NCI-H2081 (cell line): Measurements from ENCODE around the gene NMD3.
"Not testable (repeated sequence)": the region's sequence is repeated elsewhere in the genome, so short reads cannot be mapped to it uniquely, and the experiment has no call there.

Experiments
- DNase-seq, 2 experiments: peaks; one replicate each; lab custom pipeline; 2025; lab: John Stamatoyannopoulos, UW

The NMD3 gene

DNA sequence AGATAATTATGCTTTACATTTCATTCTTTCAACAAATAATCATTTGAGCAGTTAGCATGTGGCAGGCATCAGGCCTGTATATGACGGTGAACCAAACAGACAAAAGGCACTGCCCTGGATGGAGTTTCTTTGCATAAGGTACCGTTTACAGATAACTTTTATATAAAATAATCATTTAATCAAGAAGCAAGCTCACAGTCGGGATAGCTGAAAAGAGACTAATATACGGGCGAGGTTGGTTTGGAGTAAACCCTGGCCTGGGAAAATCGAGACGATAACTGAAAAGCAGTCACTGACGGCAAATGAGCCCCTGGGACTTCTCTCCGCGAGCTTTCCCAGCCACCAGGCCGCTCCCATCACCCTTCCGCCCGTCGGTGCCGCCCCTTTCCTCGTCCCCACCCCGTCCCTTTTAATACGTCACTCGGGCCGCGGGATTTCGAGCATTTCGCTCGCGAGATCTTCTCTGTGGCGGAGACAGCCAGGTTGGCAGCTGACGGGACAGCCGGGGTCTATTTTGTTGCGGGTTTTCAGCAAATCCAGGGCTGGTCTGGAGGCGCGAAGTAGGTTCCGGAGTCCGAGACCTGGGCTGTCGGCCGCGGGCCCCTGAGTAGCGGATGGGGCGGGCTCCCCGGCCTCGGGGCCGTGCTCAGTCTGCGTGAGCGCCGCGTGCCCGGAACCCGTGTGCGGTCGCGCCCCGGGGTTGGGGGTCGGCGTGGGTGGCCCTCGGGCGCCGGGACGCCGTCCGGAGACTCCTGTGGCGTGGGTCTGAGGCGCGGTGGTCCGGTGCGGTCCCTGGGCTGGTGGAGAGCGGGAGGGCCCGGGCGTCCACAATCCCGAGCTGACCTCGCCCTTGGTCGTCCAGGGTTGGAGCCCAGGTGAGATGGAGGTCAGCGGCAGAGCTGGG lies at the start of gene NMD3:
Gene NMD3 (plus strand): TSS at position 462 of the 904 bp plus-strand sequence. CDS start 703 bp downstream, outside the sequence.
- DNase-seq, result peak; percentile 98

DNA sequence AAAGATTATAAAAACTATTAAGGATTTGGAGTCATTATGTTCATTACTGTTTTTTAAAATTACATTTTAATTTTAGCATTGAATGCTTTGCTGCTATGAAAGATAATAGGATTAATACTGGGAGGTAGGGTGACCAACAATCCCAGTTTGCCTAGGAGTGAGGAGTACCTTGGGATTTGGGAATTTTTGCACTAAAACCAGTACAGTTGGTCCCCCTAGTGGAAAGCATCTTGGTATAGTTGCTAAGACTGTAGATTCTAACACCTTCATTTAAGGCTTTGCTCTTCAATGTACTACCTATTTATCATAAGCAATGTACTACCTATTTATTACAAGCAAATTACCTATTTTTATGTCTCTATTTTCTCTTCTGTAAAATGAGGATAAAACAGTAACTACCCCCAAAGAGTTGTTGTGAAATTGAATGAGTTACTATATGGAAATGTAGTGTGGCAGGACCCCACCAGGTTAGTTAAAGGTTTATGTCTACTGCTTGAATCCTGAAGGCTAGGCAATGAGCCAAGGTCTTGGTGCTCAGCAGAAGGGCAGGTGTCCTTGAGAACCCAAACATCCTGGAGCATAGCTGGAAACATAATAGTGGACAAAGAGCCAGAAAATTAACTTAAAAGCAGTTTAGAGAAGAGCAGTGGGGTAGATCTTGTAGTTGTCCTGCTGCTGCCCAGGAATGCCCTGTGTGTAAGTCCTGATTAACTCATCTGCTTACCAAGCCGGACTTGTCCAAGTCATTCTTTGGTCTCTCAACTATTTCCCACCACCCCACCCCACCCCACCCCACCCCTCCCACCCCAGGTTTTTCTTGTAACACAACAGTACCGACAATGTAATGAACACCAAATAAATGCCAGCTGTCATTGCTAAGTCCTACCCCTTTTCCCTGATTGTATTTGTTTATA lies 49.2 kb upstream of the NMD3 start:
- peak in 1 of 2 experiments; percentile 41 for DNase-seq

DNA sequence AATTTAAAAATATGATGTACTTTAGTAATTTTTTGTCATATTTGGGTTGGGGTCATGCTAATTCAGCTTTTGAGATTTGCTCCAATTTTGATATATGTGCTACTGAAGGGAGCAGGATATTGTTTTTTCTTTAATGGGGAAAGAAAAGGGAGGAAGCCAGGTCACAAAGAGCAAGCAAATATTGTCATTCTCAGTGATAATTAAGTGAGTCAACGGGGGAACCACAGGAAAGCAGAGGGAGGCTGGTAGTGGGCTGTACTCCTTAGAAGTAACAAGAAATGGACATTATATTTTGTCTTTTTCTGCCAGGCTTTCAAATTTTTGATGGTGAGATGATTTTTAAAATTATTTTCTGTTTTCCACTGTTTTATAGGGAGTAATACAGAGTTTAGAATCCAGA lies 45.6 kb upstream of the NMD3 start:
- peak; percentile 18 to 66 for DNase-seq

DNA sequence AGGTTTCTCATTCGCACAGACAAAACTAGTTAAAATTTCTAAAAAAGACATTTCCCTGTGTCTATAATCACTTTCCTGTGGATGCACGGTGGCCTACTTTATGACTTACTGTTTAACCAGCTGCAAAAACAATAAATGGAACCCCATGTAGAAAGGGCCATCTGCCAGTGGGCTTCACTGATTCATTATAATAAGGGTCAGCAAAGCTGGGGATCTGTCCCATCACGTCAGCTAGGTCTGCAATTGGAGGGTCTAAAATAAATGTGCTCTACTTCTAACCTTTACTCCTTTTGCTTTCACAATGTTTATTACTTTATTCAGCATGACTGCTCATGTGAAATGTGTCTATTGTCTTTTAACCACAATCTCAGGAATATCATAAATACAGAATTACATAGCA lies 43.1 kb upstream of the NMD3 start:
- peak; percentile 85 to 97 for DNase-seq

DNA sequence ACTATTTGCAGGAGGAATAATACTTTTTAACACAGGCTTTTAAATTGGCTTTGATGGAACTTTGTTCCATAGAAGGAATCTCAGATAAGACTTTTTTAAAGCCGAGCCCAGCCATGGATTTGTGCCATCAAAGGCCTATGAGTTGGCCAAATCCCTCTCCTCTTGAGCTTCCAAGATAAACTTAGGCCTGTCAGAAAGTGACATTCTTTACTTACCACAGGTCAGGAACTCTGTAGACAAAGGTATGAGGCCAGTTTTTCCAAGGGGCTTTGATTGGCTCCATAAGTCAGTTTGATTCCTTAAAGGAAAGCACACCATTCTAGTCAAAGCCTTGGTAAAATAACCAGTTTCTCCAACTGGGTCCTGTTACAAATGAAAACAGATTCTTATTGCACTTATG lies 39.7 kb upstream of the NMD3 start:
- not testable (repeated sequence) for DNase-seq

DNA sequence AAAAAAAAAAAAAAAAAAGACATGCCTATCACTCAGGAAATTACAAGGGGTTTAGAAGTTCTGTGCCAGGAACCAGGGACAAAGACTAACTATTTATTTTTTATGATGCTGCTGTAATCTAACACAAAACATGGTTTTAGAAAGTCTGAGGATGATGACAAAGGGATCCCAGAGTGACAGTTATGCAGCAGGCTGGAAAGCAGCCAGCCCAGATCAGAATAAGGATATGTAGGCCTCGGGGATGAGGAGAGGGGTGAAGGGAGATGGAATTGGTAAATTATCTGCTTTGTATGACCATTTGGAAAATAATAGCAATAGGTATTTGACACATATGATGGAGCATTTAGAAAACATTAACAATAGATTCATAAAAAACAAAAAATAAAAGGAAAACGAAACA lies 34.1 kb upstream of the NMD3 start:
- DNase-seq, result no peak

DNA sequence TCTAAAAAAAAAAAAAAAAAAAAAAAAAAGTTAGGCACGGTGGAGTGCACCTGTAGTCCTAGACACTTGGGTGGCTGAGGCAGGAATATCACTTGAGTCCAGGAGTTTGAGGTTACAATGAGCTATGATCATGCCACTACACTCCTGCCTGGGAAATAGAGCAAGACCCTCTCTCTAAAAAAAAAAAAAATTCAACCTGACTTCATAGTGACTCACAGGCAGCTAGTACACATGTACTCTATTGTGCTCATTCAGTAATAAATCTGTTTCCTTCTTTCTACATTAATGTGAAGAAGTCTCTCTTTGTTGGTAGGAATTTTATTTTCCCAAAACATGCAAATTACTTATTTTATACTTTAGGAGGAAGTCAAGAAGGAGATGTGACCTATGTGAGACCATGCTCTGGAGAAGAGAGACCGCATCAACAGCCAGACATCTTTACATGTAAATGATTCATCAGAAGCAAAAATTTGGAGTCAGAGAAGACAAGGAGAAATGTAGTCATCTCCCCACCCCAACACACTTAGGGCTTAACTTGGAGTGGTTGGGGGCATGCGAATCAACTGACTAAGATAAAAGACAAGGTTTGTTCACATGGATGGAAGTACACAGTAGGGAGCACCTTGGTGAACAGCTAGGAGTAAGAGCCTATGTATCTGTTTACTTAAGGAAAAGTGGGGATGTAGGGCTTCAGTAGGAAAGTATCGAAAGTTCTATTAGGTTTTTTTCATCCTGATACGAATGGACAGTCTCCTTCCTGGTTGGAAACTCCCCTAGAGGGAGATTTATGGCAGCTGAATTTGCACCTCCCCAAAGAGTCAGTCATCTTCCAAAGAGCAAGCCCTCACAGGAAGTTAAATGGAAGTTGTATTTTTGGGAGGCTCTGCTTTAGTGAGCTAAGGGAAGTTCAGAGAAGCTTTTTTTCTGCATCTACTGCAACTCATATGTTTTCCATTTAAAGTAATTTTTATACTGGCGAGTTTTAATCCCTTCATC lies 23.0 kb upstream of the NMD3 start:
- no peak for DNase-seq

DNA sequence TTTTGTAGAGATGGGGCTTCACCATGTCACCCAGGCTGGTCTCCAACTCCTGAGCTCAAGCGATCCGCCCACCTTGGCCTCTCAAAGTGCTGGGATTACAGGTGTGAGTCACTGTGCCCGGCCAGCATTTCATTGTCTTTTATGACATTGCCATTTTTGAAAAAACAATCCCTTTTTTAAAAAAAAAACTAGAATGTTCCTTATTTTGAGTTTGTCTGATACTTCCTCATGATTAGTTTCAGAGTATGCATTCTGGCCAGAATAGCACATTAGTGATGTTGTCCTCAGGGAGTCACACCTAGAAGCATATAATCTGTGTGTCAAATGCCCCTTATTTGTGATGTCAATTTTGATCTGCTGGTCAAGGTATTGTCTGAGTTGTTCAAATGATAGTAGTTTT lies 21.2 kb upstream of the NMD3 start:
- no peak for DNase-seq

DNA sequence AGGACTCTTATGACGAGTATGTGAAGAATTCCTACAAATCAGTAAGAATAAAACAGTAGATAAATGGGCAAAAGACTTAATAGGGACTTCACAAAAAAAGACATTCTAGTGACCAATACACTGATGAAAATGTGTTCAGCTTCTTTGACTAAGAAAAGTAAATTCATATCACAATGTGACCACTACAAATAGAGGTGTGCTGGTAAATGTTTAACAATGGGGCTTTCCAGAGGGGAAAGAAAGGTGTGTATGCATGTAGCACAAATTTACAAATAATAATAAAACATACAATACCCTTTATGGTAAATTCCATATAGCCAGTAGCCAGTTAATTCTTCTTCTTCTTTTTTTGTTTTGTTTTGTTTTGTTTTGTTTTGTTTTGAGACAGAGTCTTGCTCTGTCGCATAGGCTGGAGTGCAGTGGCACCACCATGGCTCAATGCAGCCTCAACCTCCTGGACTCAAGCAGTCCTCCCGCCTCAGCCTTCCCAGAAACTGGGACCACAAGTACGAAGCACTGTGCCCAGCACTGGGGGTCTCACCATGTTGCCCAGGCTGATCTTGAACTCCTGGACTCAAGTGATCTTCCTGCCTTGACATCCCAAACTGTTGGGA lies 17.5 kb upstream of the NMD3 start:
- no peak for DNase-seq

DNA sequence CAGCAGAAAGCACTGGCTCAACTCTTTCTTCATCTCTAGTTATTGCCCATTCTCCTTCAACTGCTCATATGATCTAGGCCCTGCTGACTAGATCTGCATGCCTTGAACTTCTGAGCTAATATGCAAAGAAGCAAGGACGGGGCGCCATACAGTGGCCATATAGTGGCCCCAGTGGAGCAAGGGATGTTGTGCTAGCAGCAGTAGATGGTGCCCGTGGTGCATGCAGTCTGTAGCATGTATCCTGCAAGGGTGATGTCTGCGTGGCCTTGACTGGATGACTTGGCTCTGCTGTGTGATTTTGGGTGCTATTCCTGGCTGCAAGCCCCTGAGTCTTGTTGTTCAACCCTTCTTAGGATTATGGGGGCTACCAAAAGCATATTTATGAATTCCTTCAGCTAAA lies 12.2 kb upstream of the NMD3 start:
- DNase-seq, result no peak

DNA sequence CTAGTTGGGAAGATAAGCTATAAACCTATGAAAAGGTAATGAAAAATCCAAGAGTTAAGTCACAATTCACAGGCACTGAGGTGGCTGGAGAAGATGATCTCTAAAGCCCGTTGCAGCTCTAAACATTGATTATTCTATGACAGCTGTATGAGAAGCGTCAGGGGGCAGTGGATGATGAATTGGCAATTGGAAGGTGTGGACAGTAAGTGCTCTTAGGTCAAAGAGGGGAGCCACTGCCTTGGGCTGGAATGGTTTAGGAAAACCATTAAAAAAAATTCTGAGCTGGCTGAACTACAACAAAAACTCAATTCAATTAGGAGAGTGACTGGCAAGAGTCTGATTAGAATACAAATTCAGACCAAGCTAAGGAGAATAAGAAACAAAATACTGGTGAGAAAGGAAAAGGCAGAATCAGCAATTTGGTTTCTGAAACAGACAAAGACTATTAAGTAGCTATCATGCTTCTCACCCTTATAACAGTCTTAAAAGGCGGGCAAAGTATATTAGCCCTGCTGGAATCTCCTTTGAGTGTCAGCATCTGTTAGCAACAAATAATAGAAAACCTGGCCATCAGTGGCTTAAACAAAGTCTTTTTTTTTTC lies 8.8 kb upstream of the NMD3 start:
- no peak for DNase-seq

DNA sequence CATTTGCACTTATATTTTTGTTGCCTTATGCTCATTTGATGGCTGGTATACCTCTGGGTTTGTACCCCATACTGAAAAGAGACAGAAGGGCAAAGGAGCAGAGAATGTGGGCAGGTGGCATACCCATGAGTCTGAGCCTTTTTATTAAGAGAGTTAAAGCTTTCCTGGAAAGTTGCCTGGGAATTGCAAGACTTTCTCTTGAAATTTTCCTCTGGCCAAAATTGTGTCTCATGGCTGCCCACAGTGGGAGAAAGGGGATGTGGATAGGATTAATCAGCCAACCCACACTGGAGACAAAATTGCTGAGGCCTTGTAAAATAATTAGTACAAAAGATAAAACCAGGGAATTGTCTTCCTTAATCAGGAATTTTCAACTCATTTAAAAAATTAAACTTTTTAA lies 8.2 kb upstream of the NMD3 start:
- no peak for DNase-seq

DNA sequence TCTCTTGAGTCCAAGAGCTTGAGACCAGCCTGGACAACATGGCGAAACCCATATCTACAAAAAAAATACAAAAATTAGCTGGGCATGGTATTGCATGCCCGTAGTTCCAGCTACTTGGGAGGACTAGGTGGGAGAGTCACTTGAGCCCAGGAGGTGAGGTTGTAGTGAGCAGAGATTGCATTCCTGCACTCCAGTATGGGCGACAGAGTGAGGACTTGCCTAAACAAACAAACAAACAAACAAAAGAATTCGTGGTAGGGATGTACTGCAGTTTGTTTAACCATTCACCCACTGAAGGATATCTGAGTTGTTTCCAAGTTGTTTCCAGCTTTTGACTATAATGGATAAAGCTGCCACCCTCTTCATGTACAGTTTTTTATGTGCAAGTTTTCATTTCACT lies 7.5 kb upstream of the NMD3 start:
- no peak for DNase-seq

DNA sequence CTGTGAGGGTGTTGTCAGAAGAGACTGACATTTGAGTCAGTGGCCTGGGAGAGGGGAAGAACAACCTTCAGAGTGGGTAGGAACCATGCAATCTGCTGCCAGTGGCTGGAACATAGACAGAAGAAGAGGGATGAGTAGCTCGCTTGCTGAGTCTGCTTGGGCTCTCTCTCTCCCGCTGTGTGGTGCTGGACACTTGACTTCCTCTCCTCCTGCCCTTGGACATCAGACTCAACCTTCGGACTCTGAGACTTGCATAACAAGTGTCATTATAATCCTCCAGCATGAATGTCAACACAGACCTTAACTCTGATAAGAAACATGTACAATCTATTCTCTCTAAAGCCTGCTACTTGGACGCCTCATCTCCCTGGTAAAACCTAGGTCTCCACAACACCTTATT lies 5.9 kb upstream of the NMD3 start:
- no peak for DNase-seq

DNA sequence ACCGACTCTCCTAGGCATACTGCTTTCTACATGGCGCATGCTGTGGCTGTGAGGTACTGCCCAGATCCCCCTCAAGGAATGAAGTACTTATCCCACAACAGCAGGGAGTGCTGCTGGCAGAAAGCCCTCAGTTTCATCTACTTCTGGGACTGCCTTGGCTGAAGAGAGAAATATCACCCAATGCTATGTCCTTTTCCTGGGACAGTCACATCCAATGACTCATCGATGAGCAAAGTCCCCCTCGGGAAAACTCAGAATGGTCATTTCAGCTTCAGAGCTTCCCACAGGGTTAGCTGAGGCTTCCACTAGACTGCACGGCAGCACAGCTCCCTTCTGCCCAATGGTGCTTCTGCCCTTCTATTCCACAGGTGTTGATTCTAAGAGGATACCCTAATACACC lies 3.6 kb upstream of the NMD3 start:
- DNase-seq, result no peak

DNA sequence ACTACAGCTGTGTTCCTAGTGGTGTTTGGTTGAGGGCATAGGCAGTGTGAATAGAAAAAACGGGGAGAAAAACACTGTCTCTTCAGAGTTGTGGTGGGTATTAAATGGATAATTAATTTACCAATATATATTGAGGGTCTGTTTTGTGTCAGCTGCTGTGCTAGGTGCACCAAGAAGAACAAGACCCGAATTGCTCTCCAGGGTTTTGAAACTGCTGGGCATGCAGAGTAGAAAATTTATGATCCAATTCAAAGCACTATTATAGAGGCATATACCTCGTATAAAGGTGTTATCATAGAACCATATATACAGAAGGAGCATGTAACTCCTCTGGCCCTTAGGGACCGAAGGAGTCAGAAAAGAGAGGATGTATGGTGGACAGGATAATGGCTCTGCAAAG lies 1.6 kb upstream of the NMD3 start:
- no peak for DNase-seq

DNA sequence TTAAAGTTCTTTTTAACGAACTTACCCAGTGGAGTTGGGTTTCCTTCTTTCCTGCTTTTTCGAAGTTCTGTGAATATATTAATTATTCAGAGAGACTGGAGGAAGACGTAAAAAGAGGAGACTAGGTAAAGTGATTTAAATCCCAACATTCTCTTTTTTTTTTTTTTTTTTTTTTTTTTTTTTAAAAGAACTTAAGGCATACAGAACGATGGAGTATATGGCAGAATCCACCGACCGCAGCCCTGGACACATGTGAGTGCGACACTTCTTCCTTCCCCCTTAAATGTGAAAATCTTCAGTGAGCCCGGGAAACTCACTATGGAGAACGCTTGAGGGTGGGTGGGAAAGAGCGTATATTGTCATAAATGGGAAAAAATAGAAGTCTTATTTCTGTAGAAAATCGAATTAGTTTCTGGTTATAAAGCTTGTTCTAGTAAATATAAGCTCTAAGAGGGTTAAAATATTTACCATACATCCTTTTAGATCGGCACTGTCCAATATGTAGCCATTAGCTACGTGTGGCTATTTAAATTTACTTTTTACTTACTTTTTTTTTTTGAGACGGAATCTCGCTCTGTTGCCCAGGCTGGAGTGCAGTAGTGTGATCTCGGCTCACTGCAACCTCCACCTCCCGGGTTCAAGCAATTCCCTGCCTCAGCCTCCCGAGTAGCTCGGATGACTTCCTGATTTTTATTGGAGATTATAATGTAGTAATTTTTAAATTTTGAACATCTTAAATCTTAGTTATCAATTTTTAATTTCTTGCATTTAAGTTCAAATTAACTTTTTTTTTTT lies 892 bp downstream of the NMD3 start:
- DNase-seq, result peak; percentile 18 to 32

DNA sequence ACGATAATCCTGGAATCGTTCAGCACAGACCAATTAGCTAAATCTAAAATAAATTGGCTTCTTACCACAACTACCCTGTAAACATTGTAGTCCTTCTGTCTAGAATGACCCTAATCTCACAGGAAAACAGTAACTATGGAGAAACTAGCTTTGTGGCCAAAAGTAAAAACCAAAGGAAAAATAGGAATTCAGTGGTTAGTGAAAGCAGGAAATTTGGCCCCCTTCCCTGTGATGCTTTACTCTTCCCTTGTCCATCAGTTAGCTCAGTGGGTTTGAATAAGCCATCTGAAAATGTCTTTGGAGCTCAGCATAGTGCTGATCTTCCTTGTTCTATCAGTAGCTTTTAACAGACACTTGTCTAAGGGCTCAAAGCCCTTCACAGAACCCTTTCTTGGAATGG lies 1.6 kb downstream of the NMD3 start:
- no peak for DNase-seq

DNA sequence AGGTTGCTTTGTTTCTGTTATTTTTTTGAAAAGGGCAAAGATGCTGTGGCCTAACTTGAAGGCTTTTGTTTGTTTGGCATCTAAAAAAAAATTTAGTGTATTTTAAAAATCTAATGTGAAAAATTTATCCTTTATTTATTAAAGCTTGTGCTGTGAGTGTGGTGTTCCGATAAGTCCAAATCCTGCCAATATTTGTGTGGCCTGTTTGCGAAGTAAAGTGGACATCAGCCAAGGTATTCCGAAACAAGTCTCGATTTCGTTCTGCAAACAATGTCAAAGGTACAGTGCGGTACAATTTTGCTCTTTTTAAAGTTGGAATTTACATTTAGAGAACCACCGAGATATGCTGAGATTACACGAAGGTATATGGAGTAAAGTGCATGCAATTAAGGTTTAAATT lies 3.7 kb downstream of the NMD3 start:
- DNase-seq, result peak in 1 of 2 experiments; percentile 10

DNA sequence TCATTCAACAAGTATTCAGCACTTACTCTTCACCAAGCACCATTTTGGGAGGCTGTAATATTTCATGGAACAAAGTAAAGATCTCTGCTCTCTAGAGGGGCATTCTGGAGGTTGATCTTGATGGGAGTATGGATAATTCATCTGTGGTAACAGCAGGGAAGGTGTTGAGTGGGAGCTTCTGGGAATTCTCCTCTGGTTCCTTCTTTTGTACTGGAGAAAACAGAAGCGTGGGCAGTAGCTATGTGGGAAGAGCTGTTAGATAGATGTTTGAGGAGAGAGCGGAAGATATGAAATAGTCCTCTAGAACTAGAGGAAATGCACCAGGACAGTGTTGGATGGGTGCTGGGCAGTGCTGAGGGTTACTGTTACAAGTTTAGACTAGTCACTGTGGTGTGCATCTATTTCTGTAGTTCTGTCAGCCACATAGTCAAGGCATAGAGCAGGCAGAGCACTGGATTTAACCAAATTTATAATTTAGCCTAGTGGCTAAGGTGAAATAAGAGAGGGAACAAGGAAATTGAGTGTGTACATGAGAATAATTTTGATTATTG lies 9.6 kb downstream of the NMD3 start:
- no peak for DNase-seq
